ENCODE results near the gene CEBPB.
"Not testable (repeated sequence)": the region's sequence is repeated elsewhere in the genome, so short reads cannot be mapped to it uniquely, and the experiment has no call there.

Gene CEBPB

GRCh38 chr20:50194831-50195523 lies 4.3 kb downstream of the CEBPB start:
- no peak overlapping the region for H3K4me3 ChIP-seq (ENCODE audit: low read length)
- no peaks in the 10 kb centered on the region for H3K36me3 ChIP-seq (ENCODE audit: insufficient read depth, low read length)
- H3K27me3 ChIP-seq (ENCODE audit: insufficient read depth, low read length), result no peaks in the 10 kb centered on the region
- no peak overlapping the region for H3K9ac ChIP-seq (ENCODE audit: low read depth, low read length)
- WGBS, result 61% methylated on average over 8 of the region's 8 CpGs
- no peak overlapping the region for H3K27ac ChIP-seq (ENCODE audit: low read depth, low read length)
- peaks cover 26% of the 10 kb centered on the region for H3K4me1 ChIP-seq (ENCODE audit: insufficient read depth, low read length)
- no peaks in the 10 kb centered on the region for H3K9me3 ChIP-seq (ENCODE audit: insufficient read depth, low read depth, low read length)

GRCh38 chr20:50195524-50196120 lies 5.0 kb downstream of the CEBPB start:
- WGBS, result 88% methylated on average over 13 of the region's 13 CpGs
- no peak overlapping the region for H3K4me3 ChIP-seq (ENCODE audit: low read length)
- peaks cover 26% of the 10 kb centered on the region for H3K4me1 ChIP-seq (ENCODE audit: insufficient read depth, low read length)
- no peak overlapping the region for H3K27ac ChIP-seq (ENCODE audit: low read depth, low read length)
- H3K27me3 ChIP-seq (ENCODE audit: insufficient read depth, low read length), result no peaks in the 10 kb centered on the region
- no peak overlapping the region for H3K9ac ChIP-seq (ENCODE audit: low read depth, low read length)
- no peaks in the 10 kb centered on the region for H3K9me3 ChIP-seq (ENCODE audit: insufficient read depth, low read depth, low read length)
- no peaks in the 10 kb centered on the region for H3K36me3 ChIP-seq (ENCODE audit: insufficient read depth, low read length)

GRCh38 chr20:50196248-50196647 lies 5.6 kb downstream of the CEBPB start:
- Histone ChIP-seq H3K4me3 (ENCODE audit: low read length) (no peak overlapping the region), H3K9me3 (ENCODE audit: insufficient read depth, low read depth, low read length) (no peaks in the 10 kb centered on the region), H3K27me3 (ENCODE audit: insufficient read depth, low read length) (no peaks in the 10 kb centered on the region), H3K27ac (ENCODE audit: low read depth, low read length) (no peak overlapping the region), H3K36me3 (ENCODE audit: insufficient read depth, low read length) (no peaks in the 10 kb centered on the region), H3K4me1 (ENCODE audit: insufficient read depth, low read length) (peaks cover 26% of the 10 kb centered on the region), H3K9ac (ENCODE audit: low read depth, low read length) (no peak overlapping the region)
- WGBS, result 90% methylated on average over 4 of the region's 4 CpGs

GRCh38 chr20:50196896-50197295 lies 6.3 kb downstream of the CEBPB start:
- peaks cover 26% of the 10 kb centered on the region for H3K4me1 ChIP-seq (ENCODE audit: insufficient read depth, low read length)
- H3K27ac ChIP-seq (ENCODE audit: low read depth, low read length), result no peak overlapping the region
- 86% methylated on average over 6 of the region's 6 CpGs for WGBS
- no peaks in the 10 kb centered on the region for H3K36me3 ChIP-seq (ENCODE audit: insufficient read depth, low read length)
- H3K9me3 ChIP-seq (ENCODE audit: insufficient read depth, low read depth, low read length), result no peaks in the 10 kb centered on the region
- H3K4me3 ChIP-seq (ENCODE audit: low read length), result no peak overlapping the region
- no peaks in the 10 kb centered on the region for H3K27me3 ChIP-seq (ENCODE audit: insufficient read depth, low read length)
- H3K9ac ChIP-seq (ENCODE audit: low read depth, low read length), result no peak overlapping the region

- Histone ChIP-seq H3K27ac (ENCODE audit: low read depth, low read length) (no peak overlapping the region), H3K27me3 (ENCODE audit: insufficient read depth, low read length) (no peaks in the 10 kb centered on the region), H3K9ac (ENCODE audit: low read depth, low read length) (no peak overlapping the region), H3K36me3 (ENCODE audit: insufficient read depth, low read length) (no peaks in the 10 kb centered on the region), H3K4me3 (ENCODE audit: low read length) (no peak overlapping the region), H3K4me1 (ENCODE audit: insufficient read depth, low read length) (peaks cover 26% of the 10 kb centered on the region), H3K9me3 (ENCODE audit: insufficient read depth, low read depth, low read length) (no peaks in the 10 kb centered on the region)
- 82% methylated on average over 10 of the region's 10 CpGs for WGBS
These were observed 7.0 kb downstream of the CEBPB start for GRCh38 chr20:50197463-50198179.

GRCh38 chr20:50198180-50198666 lies 7.6 kb downstream of the CEBPB start:
- WGBS, result 74% methylated on average over 11 of the region's 11 CpGs
- no peaks in the 10 kb centered on the region for H3K27me3 ChIP-seq (ENCODE audit: insufficient read depth, low read length)
- H3K27ac ChIP-seq (ENCODE audit: low read depth, low read length), result no peak overlapping the region
- no peak overlapping the region for H3K4me3 ChIP-seq (ENCODE audit: low read length)
- H3K36me3 ChIP-seq (ENCODE audit: insufficient read depth, low read length), result no peaks in the 10 kb centered on the region
- H3K9ac ChIP-seq (ENCODE audit: low read depth, low read length), result no peak overlapping the region
- H3K4me1 ChIP-seq (ENCODE audit: insufficient read depth, low read length), result peaks cover 21% of the 10 kb centered on the region
- H3K9me3 ChIP-seq (ENCODE audit: insufficient read depth, low read depth, low read length), result 0 out of 2 replicates have a peak, but pooled peaks cover 3% of the 10 kb centered on the region

- H3K4me3 ChIP-seq (ENCODE audit: low read length), result no peak overlapping the region
- H3K27me3 ChIP-seq (ENCODE audit: insufficient read depth, low read length), result no peaks in the 10 kb centered on the region
- no peak overlapping the region for H3K27ac ChIP-seq (ENCODE audit: low read depth, low read length)
- peaks cover 6% of the 10 kb centered on the region; the same call in 1 of the 2 replicates for H3K9me3 ChIP-seq (ENCODE audit: insufficient read depth, low read depth, low read length)
- WGBS, result 94% methylated on average over 1 of the region's 1 CpG
- H3K9ac ChIP-seq (ENCODE audit: low read depth, low read length), result no peak overlapping the region
- H3K4me1 ChIP-seq (ENCODE audit: insufficient read depth, low read length), result peaks cover 17% of the 10 kb centered on the region
- no peaks in the 10 kb centered on the region for H3K36me3 ChIP-seq (ENCODE audit: insufficient read depth, low read length)
These were observed 8.1 kb downstream of the CEBPB start for GRCh38 chr20:50198716-50199115.

- Histone ChIP-seq H3K27ac (ENCODE audit: low read depth, low read length) (no peak overlapping the region; the same call in 1 of the 2 replicates), H3K4me3 (ENCODE audit: low read length) (no peak overlapping the region), H3K36me3 (ENCODE audit: insufficient read depth, low read length) (no peaks in the 10 kb centered on the region), H3K27me3 (ENCODE audit: insufficient read depth, low read length) (no peaks in the 10 kb centered on the region), H3K4me1 (ENCODE audit: insufficient read depth, low read length) (peaks cover 7% of the 10 kb centered on the region; the same call in 1 of the 2 replicates), H3K9me3 (ENCODE audit: insufficient read depth, low read depth, low read length) (peaks cover 12% of the 10 kb centered on the region; the same call in 1 of the 2 replicates), H3K9ac (ENCODE audit: low read depth, low read length) (no peak overlapping the region)
- WGBS, result 59% methylated on average over 4 of the region's 4 CpGs
These were observed 9.1 kb downstream of the CEBPB start for GRCh38 chr20:50199703-50200102.

- no peak overlapping the region for H3K9ac ChIP-seq (ENCODE audit: low read depth, low read length)
These were observed 10.0 kb downstream of the CEBPB start for GRCh38 chr20:50200482-50201104.

GRCh38 chr20:50201710-50202109 lies 11.1 kb downstream of the CEBPB start:
- not testable (repeated sequence) for H3K36me3 ChIP-seq (ENCODE audit: insufficient read depth, low read length); H3K27ac ChIP-seq (ENCODE audit: low read depth, low read length); H3K27me3 ChIP-seq (ENCODE audit: insufficient read depth, low read length); H3K9ac ChIP-seq (ENCODE audit: low read depth, low read length); H3K4me1 ChIP-seq (ENCODE audit: insufficient read depth, low read length); H3K4me3 ChIP-seq (ENCODE audit: low read length)
- WGBS, result 92% methylated on average over 7 of the region's 7 CpGs
- H3K9me3 ChIP-seq (ENCODE audit: insufficient read depth, low read depth, low read length), result peaks cover 12% of the 10 kb centered on the region; the same call in 1 of the 2 replicates

More at GRCh38 chr20:50200482-50201104, 10.0 kb downstream of the CEBPB start:
- peaks cover 12% of the 10 kb centered on the region; the same call in 1 of the 2 replicates for H3K9me3 ChIP-seq (ENCODE audit: insufficient read depth, low read depth, low read length)
- H3K27me3 ChIP-seq (ENCODE audit: insufficient read depth, low read length), result no peaks in the 10 kb centered on the region
- H3K4me1 ChIP-seq (ENCODE audit: insufficient read depth, low read length), result peaks cover 6% of the 10 kb centered on the region; the same call in 1 of the 2 replicates
- no peak overlapping the region for H3K4me3 ChIP-seq (ENCODE audit: low read length)
- no peak overlapping the region; the same call in 1 of the 2 replicates for H3K27ac ChIP-seq (ENCODE audit: low read depth, low read length)
- WGBS, result 86% methylated on average over 6 of the region's 6 CpGs
- H3K36me3 ChIP-seq (ENCODE audit: insufficient read depth, low read length), result no peaks in the 10 kb centered on the region
